Suppressor macrophage treated with lipopolysaccharide for 1 hour (primary cell): Measurements from ENCODE around the gene CNTNAP2.

Source experiments
- DNase-seq, 3 donors: peaks; one replicate each; pipeline ENCODE4 v3.0.0-alpha.2; 2020 to 2022

CNTNAP2 gene

GRCh38 chr7:147296201-147296600 lies 1179.6 kb downstream of the CNTNAP2 start:
- no peak for DNase-seq

GRCh38 chr7:147296986-147297385 lies 1180.4 kb downstream of the CNTNAP2 start:
- no peak for DNase-seq

GRCh38 chr7:147298611-147299043 lies 1182.0 kb downstream of the CNTNAP2 start:
- no peak for DNase-seq

DNA sequence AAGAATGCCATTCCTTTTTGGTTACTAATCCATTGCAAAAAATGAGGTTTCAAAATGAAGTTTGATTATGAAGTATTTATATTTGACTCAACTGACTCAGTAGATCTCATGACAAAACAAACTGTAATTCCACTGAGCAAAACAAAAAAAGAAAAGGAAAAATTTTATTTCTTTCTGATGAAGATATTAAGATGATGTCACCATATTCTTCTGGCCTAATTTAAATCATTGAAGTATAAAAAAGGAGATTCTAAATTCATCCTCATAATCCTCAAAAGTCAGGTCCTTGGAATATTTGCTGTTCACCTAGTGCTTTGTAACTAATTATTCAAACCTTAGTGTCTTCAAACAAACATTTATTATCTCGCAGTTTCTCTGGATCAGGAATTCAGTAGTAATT lies 1183.7 kb downstream of the CNTNAP2 start:
- DNase-seq, result no peak

DNA sequence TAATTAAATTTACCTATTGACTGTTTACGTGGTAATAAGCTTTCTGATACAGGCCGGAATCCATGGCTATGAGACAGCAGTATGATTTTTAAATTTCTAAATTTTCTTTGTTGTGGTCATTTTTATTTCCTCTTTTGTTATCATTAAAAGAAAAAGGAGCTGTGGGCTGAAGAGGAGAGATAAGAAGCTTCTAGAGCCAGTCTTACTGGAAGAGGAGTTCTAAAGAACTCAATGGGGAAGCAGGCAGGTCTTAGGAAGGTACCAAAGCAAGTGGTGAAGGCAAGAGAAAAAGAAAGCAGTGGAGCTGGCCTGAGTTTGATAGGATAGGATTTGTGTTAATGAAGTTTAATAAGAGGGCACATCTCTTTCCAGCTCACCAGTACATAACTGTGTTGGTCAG lies 1187.8 kb downstream of the CNTNAP2 start:
- DNase-seq, result no peak

- DNase-seq, result no peak
These were observed 1189.2 kb downstream of the CNTNAP2 start for GRCh38 chr7:147305827-147306226.

DNA sequence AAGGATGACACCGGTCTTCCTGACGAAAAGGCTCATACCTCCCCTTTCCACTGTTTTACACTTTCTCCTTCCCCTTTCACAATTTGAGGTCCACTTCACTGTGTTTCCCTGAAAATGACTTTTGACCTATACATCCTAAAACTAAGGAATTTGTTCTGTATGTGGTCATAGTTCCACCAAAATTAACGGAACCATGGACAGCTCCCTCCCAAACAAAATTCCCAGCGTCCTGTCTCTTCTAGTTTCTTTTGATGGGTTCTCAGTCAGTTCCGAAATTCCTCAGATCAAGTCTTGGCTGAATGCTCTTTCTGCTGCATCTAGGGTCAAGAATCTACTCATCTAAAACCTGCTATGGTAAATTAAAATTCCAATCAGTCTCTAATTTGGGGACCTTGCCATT lies 1191.9 kb downstream of the CNTNAP2 start:
- no peak for DNase-seq

DNA sequence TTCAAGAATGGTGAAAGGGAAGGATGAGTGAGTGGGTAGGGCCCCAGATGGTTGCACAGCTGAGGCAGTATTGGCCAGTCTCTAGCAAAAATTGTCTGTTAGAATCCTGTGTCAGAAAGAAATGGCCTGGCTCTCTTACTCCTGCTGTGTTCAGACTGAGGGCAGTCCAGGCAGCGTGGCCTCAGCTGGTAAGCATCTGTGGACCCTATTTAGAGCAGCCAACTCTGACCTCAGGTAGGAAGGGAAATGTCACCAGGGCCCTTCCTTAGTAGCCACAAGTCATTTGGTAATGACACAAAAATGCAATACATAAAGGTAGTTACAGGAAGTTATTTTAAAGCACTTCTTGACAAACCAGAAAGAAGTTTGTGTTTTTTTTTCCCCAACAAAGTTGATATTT lies 1194.7 kb downstream of the CNTNAP2 start:
- no peak for DNase-seq

GRCh38 chr7:147321504-147321903 lies 1204.9 kb downstream of the CNTNAP2 start:
- no peak for DNase-seq

- no peak for DNase-seq
These were observed 1216.4 kb downstream of the CNTNAP2 start for GRCh38 chr7:147332988-147333387.

DNA sequence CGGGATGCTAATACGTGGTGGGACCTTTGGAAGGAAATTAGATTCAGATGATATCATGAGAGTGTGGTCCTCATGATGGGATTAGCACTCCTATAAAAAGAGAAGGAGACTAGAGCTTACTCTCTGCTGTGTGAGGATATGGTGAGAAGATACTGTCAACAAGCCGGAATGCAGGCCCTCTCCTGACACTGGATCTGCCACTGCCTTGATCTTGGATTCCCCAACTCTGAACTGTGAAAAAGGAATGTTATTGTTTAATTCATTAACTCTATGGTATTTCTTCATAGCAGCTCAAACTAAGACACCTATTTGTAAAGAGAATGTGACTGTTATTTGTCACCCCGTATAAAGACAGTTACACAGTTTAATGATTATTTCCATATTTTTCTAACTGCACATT lies 1246.5 kb downstream of the CNTNAP2 start:
- DNase-seq, result no peak

- no peak for DNase-seq
These were observed 1259.6 kb downstream of the CNTNAP2 start for GRCh38 chr7:147376192-147376591.

DNA sequence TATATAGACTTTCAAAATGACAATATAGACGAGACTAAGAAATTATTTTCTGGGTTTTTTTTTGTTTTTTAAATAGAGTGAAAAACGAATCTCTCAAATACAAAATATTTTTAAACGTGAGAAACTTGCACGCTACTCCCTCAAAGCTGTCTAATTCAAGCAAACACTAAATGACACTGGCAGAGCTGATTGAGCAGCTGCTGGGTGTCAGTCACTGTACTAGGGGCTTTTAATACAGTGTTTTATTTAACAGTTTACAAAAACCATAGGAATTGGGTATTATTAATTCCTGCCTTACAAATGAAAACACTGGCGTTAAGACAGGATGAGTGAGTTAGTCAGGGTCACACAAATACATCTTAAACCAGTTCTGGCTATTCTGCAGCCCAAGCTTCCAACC lies 1264.3 kb downstream of the CNTNAP2 start:
- DNase-seq, result no peak

DNA sequence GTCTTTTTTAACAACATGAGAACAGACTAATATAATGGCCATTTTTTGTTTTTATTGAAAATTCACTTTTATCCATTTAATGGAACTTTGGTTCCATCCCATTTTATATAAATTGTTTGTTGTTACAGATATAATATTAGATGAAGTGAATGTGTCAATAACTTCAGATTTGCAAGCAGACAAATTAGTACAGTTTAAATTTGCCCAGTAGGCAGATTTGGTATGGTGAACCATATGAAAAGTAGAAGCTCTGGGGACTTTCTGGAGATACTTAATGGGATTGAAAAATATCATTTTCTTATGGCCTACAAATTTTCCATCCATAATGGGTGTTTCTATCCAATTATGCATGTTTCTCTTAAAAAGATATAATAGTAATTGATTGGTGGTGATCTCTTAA lies 1277.7 kb downstream of the CNTNAP2 start:
- DNase-seq, result no peak

GRCh38 chr7:147400221-147400689 lies 1283.7 kb downstream of the CNTNAP2 start:
- no peak for DNase-seq

DNA sequence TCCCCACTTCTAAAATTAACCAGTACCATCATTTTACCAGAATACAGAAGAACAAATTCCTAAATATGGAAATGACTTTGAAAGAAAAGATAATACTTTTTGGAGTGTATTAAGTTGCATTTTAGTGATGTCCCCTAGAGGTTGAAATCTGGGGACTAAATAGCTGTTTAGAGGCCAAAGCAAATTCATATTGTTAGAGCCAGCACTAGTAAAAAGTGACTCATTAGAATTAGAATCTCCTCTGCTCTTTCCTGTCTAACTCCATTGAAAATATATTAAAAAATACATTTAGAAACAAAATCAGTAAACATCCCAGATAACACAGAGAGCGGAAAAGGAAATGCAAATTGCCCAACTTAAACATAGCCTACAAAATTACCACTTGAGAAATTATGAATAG lies 1284.3 kb downstream of the CNTNAP2 start:
- DNase-seq, result no peak

DNA sequence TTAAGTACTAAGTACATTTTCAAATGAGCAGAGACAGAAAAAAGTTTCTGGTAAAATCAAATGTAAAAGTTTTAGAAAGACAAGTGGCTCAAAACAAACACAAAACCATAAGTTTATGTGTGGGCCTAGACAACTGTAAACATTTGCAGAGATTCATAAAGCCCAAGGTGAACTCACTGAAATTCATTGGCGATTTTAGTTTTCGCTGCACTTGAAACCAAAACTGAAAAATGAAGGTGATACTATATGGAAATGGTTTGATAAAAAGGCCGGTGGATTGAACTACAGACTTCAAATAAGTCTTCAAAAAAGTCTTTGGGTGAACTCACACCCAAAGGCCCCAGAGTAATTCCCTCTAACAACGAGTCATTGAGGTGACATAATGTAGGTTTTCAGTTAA lies 1289.0 kb downstream of the CNTNAP2 start:
- DNase-seq, result no peak

- no peak for DNase-seq
These were observed 1290.0 kb downstream of the CNTNAP2 start for GRCh38 chr7:147406521-147407135.

DNA sequence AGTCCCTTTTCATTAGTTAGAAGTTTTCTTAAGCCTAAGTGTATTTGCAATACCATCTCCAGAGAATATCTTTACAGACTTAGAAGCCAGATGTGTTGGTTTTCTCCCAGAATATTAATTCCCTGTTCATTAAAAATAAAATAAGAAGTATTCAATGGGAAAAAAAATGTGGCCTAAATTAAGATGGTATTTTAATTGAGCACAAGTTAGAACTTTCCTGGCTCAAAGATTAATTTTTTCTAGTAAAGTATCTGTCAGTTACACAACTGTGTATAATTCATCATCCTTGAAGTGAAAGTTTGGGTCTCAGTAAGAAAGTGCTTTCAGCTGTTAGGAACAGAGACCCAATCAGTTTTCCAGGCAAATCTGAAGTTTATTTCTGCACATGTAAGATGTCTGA lies 1294.5 kb downstream of the CNTNAP2 start:
- no peak for DNase-seq

DNA sequence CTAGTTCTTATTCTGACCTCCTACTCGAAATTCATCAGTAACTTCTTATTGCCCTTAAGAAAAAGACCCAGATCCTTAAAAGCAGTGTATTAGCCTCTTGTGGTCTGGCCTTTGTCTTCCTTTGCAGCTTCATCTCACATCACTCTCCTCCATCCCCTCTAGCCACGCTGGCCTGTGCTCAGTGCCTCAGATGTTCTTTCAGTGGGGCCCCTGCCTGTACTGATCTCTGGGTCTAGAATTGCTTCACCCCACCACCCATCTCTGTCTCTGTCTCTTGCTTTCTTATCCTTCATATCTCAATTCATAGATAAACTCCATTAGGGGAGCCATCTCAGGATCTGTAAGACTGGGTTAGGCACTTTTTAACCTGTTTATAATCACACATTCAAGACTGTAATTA lies 1295.5 kb downstream of the CNTNAP2 start:
- no peak for DNase-seq

GRCh38 chr7:147412782-147413556 lies 1296.4 kb downstream of the CNTNAP2 start:
- DNase-seq, result no peak

- no peak for DNase-seq
These were observed 1296.9 kb downstream of the CNTNAP2 start for GRCh38 chr7:147413557-147413870.

- no peak for DNase-seq
These were observed 1299.4 kb downstream of the CNTNAP2 start for GRCh38 chr7:147415991-147416390.

- DNase-seq, result no peak
These were observed 1302.4 kb downstream of the CNTNAP2 start for GRCh38 chr7:147418966-147419365.

DNA sequence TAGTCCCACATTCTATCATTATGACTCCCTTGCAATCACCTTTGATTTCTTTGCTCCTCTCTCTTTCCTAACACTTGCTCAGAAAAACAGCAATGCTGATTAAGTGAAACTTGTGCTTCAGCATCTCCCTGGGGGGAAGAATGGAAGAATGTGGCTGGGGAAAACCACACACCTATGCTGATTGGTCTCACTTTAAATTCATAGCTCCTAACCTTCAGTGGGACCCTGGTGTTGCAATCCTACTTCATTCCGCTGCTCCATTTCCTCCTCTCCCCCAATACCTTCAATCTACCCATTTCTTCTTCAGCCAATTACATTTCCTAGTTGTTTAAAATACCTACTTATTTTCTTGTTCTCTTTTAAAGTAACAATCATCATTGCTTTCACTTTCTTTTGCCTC lies 1307.3 kb downstream of the CNTNAP2 start:
- no peak for DNase-seq
